ENCODE results near the gene NRN1L.
A peak's percentile ranks its signal among the peaks of the same experiment; 100 is the strongest.

The NRN1L gene

GRCh38 chr16:67844497-67844896 is 40.2 kb upstream of the NRN1L start:
- DNase-seq (no peak), ATAC-seq (ENCODE audit: insufficient read depth, low read depth) (no peak)
- Histone ChIP-seq H2AFZ (ENCODE audit: low read depth, low read length) (no peak overlapping the region), H3K4me3 (ENCODE audit: low read depth in 1 of 2, low read length in 2 of 2) (peak overlapping the region in 1 of 2 experiments; percentile 71; a peak in 1 of 4 replicates), H3K4me2 (ENCODE audit: insufficient read depth, low read length) (peak overlapping the region; percentile 92), H3K36me3 (ENCODE audit: insufficient read depth, low read length) (peaks cover 29% of the 10 kb centered on the region), H4K20me1 (ENCODE audit: insufficient read depth, low read length) (peaks cover 44% of the 10 kb centered on the region), H3K9me3 (ENCODE audit: insufficient read depth, low read length, severe bottlenecking) (no peaks in the 10 kb centered on the region), H3K27me3 (ENCODE audit: insufficient read depth, low read length, poor library complexity) (no peaks in the 10 kb centered on the region), H3K27ac (ENCODE audit: low read length) (0 out of 2 replicates have a peak overlapping the region, but pooled peaks have one; percentile 30), H3K4me1 (ENCODE audit: insufficient read depth, low read length) (peaks cover 65% of the 10 kb centered on the region), H3K9ac (ENCODE audit: low read depth, low read length) (peak overlapping the region; percentile 62), H3K79me2 (ENCODE audit: insufficient read depth, low read length) (peaks cover 66% of the 10 kb centered on the region)
- TF ChIP-seq CTCF (IDR thresholded peaks at IDR 0.05; ENCODE audit: borderline replicate concordance, extremely low read depth, low read length, poor library complexity, severe bottlenecking) = no peak
- no peak for TF ChIP-seq EZH2 (IDR thresholded peaks at IDR 0.05; ENCODE audit: borderline replicate concordance, low read depth, low read length, severe bottlenecking)

- Histone ChIP-seq H3K79me2 (ENCODE audit: insufficient read depth, low read length) (peaks cover 75% of the 10 kb centered on the region), H3K4me2 (ENCODE audit: insufficient read depth, low read length) (peak overlapping the region; percentile 79), H4K20me1 (ENCODE audit: insufficient read depth, low read length) (peaks cover 51% of the 10 kb centered on the region), H3K9me3 (ENCODE audit: insufficient read depth, low read length, severe bottlenecking) (no peaks in the 10 kb centered on the region), H3K4me1 (ENCODE audit: insufficient read depth, low read length) (peaks cover 65% of the 10 kb centered on the region), H3K4me3 (ENCODE audit: low read depth in 1 of 2, low read length in 2 of 2) (peak overlapping the region; percentile 98 to 99; a peak in 3 of 4 replicates), H3K27me3 (ENCODE audit: insufficient read depth, low read length, poor library complexity) (no peaks in the 10 kb centered on the region), H3K27ac (ENCODE audit: low read length) (peak overlapping the region; percentile 86), H3K36me3 (ENCODE audit: insufficient read depth, low read length) (peaks cover 34% of the 10 kb centered on the region), H2AFZ (ENCODE audit: low read depth, low read length) (peak overlapping the region; percentile 73), H3K9ac (ENCODE audit: low read depth, low read length) (peak overlapping the region; percentile 95)
- TF ChIP-seq CTCF (IDR thresholded peaks at IDR 0.05; ENCODE audit: borderline replicate concordance, extremely low read depth, low read length, poor library complexity, severe bottlenecking) (no peak), EZH2 (IDR thresholded peaks at IDR 0.05; ENCODE audit: borderline replicate concordance, low read depth, low read length, severe bottlenecking) (no peak)
- DNase-seq (no peak), ATAC-seq (ENCODE audit: insufficient read depth, low read depth) (no peak)
These were observed 39.2 kb upstream of the NRN1L start for GRCh38 chr16:67845291-67846062.

- peaks cover 65% of the 10 kb centered on the region for H3K4me1 ChIP-seq (ENCODE audit: insufficient read depth, low read length)
- peaks cover 55% of the 10 kb centered on the region for H4K20me1 ChIP-seq (ENCODE audit: insufficient read depth, low read length)
- H3K79me2 ChIP-seq (ENCODE audit: insufficient read depth, low read length) = peaks cover 79% of the 10 kb centered on the region
- H3K4me2 ChIP-seq (ENCODE audit: insufficient read depth, low read length) = peak overlapping the region; percentile 79
- H3K36me3 ChIP-seq (ENCODE audit: insufficient read depth, low read length) = peaks cover 37% of the 10 kb centered on the region
- peak overlapping the region; percentile 95 for H3K9ac ChIP-seq (ENCODE audit: low read depth, low read length)
- no peaks in the 10 kb centered on the region for H3K9me3 ChIP-seq (ENCODE audit: insufficient read depth, low read length, severe bottlenecking)
- H3K27ac ChIP-seq (ENCODE audit: low read length) = peak overlapping the region; percentile 86
- H3K27me3 ChIP-seq (ENCODE audit: insufficient read depth, low read length, poor library complexity) = no peaks in the 10 kb centered on the region
- ATAC-seq (ENCODE audit: insufficient read depth, low read depth) = no peak
- H2AFZ ChIP-seq (ENCODE audit: low read depth, low read length) = peak overlapping the region; percentile 73
- TF ChIP-seq CTCF (IDR thresholded peaks at IDR 0.05; ENCODE audit: borderline replicate concordance, extremely low read depth, low read length, poor library complexity, severe bottlenecking) (no peak), EZH2 (IDR thresholded peaks at IDR 0.05; ENCODE audit: borderline replicate concordance, low read depth, low read length, severe bottlenecking) (no peak)
- H3K4me3 ChIP-seq (ENCODE audit: low read depth in 1 of 2, low read length in 2 of 2) = peak overlapping the region; percentile 98 to 99; a peak in 3 of 4 replicates
- DNase-seq = no peak
These were observed 38.7 kb upstream of the NRN1L start for GRCh38 chr16:67846063-67846319.
